ENCODE data around the gene CNPY4.

Gene CNPY4

DNA sequence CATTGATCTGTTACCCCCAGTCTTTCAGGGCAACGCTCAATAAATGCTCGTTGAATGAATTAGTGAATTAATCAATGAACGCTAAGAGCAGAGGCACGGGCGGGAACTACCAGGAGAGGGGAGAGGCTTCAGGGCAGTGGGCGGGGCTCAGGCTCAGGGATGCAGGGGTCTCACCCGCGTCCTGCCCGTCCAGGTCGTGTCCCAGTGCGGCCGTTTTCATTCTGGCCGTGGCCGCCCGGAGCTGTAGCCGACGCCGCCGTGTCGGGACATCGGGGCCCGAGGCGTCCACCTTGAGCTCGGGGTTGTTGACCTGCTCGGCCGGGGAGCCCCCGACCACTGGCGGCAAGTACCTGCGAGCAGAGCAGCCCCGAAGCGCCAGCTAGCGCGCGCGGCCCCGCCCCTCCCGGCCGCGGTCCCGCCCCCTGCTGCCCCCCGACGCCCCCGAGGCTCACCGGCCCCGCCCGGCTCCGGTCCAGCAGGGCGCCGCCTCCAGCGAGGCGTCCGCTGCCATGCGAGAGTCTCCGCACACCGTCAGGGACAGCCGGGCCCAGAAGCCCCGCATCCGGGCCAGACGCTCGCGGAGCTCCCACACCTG lies 51.8 kb downstream of the CNPY4 start:
- H3K27ac Mint-ChIP-seq = no peak overlapping the region
- H3K36me3 Mint-ChIP-seq (ENCODE audit: low read depth) = peaks cover 3% of the 10 kb centered on the region
- peaks cover 38% of the 10 kb centered on the region for H3K27me3 Mint-ChIP-seq (ENCODE audit: low read depth)
- peaks cover 48% of the 10 kb centered on the region for H3K4me1 Mint-ChIP-seq (ENCODE audit: low read depth)
- H3K9me3 Mint-ChIP-seq = no peaks in the 10 kb centered on the region
- H3K4me3 Mint-ChIP-seq = peak overlapping the region; percentile 11

DNA sequence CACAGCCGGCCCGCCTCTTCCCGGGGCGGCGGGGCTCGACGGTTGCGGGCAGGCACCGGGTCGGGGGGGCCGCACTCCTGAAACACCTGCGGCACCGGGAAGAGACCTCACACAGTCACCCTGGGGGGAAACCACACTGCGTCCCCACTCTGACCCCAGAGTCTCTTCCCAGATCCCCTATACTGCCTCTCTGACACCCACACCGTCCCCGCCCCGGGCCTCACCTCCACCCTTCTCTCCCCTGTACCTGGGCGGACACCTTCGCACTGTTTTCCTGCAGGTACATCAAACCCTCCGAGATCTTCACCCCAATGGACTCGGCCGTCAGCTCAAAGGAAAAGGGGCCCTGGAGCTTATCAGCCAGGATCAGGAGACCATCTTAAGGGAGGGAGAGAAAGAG lies 52.4 kb downstream of the CNPY4 start:
- peak overlapping the region; percentile 73 for H3K4me3 Mint-ChIP-seq
- H3K4me1 Mint-ChIP-seq (ENCODE audit: low read depth) = peaks cover 49% of the 10 kb centered on the region
- H3K36me3 Mint-ChIP-seq (ENCODE audit: low read depth) = peaks cover 3% of the 10 kb centered on the region
- H3K9me3 Mint-ChIP-seq = no peaks in the 10 kb centered on the region
- H3K27ac Mint-ChIP-seq = no peak overlapping the region
- H3K27me3 Mint-ChIP-seq (ENCODE audit: low read depth) = peaks cover 38% of the 10 kb centered on the region

GRCh38 chr7:100173806-100174495 lies 54.5 kb downstream of the CNPY4 start:
- Mint-ChIP-seq H3K27ac (no peak overlapping the region), H3K27me3 (ENCODE audit: low read depth) (peaks cover 21% of the 10 kb centered on the region), H3K4me1 (ENCODE audit: low read depth) (peaks cover 34% of the 10 kb centered on the region), H3K4me3 (no peak overlapping the region), H3K36me3 (ENCODE audit: low read depth) (peaks cover 3% of the 10 kb centered on the region), H3K9me3 (no peaks in the 10 kb centered on the region)

- H3K4me1 Mint-ChIP-seq (ENCODE audit: low read depth) = peaks cover 28% of the 10 kb centered on the region
- no peaks in the 10 kb centered on the region for H3K9me3 Mint-ChIP-seq
- peaks cover 3% of the 10 kb centered on the region for H3K36me3 Mint-ChIP-seq (ENCODE audit: low read depth)
- H3K27ac Mint-ChIP-seq = no peak overlapping the region
- H3K27me3 Mint-ChIP-seq (ENCODE audit: low read depth) = peaks cover 21% of the 10 kb centered on the region
- H3K4me3 Mint-ChIP-seq = peak overlapping the region; percentile 13
Observed at GRCh38 chr7:100174582-100174981, 55.1 kb downstream of the CNPY4 start.
